ENCODE measurements around the gene THAP2.

The THAP2 gene

GRCh38 chr12:71710276-71711125 is 46.4 kb downstream of the THAP2 start:
- DNase-seq: no peak

GRCh38 chr12:71718611-71719010 is 54.5 kb downstream of the THAP2 start:
- DNase-seq: no peak

GRCh38 chr12:71719647-71720370 is 55.7 kb downstream of the THAP2 start:
- no peak for DNase-seq

- no peak for DNase-seq
Observed at GRCh38 chr12:71721783-71722505, 57.8 kb downstream of the THAP2 start.

GRCh38 chr12:71725011-71725410 is 60.9 kb downstream of the THAP2 start:
- no peak for DNase-seq

GRCh38 chr12:71726548-71726947 is 62.4 kb downstream of the THAP2 start:
- DNase-seq: no peak

GRCh38 chr12:71727958-71728357 is 63.9 kb downstream of the THAP2 start:
- DNase-seq: no peak

All from NCI-H748 treated with DMSO at 0.1 percent for 48 hours (cell line).